Sigmoid colon (tissue), 7 donors: ENCODE results near the gene SCMH1. TPM values are rescaled to one million over a fixed set of nuclear protein-coding genes. Genes with fewer than 3 reads are reported as not detected.
"Not testable (repeated sequence)": the region's sequence is repeated elsewhere in the genome, so short reads cannot be mapped to it uniquely, and the experiment has no call there.

Experiments used
- DNase-seq: peaks from one replicate; pipeline ENCODE4 v3.0.0-alpha.2; 2019
- H3K27ac ChIP-seq, 4 donors: fragments of 200-600 bp; sonication (generic); one replicate each; pipeline ENCODE4 v1.5.1; 2016 to 2019; ENCODE audit warnings: mild to moderate bottlenecking in 1 of 4
- H3K27me3 ChIP-seq, 3 donors: fragments of 200-600 bp; sonication (generic); one replicate each; pipeline ENCODE4 v1.5.1; 2019; ENCODE audit warnings: mild to moderate bottlenecking in 1 of 3
- H3K36me3 ChIP-seq, 4 donors: fragments of 200-600 bp; sonication (generic); one replicate each; pipeline ENCODE4 v1.5.1; 2016 to 2019
- H3K4me1 ChIP-seq, 4 donors: fragments of 200-600 bp; sonication (generic); one replicate each; pipeline ENCODE4 v1.5.1; 2017 to 2019
- H3K4me3 ChIP-seq, 4 donors: fragments of 200-600 bp; sonication (generic); one replicate each; pipeline ENCODE4 v1.5.1; 2017 to 2019; ENCODE audit warnings: mild to moderate bottlenecking in 2 of 4, moderate library complexity in 1 of 4
- H3K9me3 ChIP-seq, 4 donors: fragments of 200-600 bp in 3 of 4; sonication (generic) in 3 of 4; one replicate each; pipeline versions ENCODE4 v1.5.1 to v1.6.1; 2013 to 2019
- CTCF ChIP-seq, 4 experiments: fragments of 450-650 bp in 3 of 4; fragments of 200-600 bp in 1 of 4; IDR thresholded peaks; one replicate each; pipeline ENCODE4 v1.5.1; 2016 to 2019; ENCODE audit warnings: antibody characterized with exemption in 4 of 4, mild to moderate bottlenecking in 3 of 4, moderate library complexity in 2 of 4
- EP300 ChIP-seq, 4 donors: sonication (generic); formaldehyde crosslinking; IDR thresholded peaks; one replicate each; pipeline ENCODE4 v1.6.1; 2017; ENCODE audit warnings: antibody characterized with exemption in 4 of 4
- POLR2A ChIP-seq, 2 donors: fragments of 450-650 bp; IDR thresholded peaks; one replicate each; pipeline ENCODE4 v1.6.1; 2016; ENCODE audit warnings: antibody characterized with exemption in 2 of 2, mild to moderate bottlenecking in 2 of 2, moderate library complexity in 2 of 2
- POLR2AphosphoS5 ChIP-seq, 4 donors: sonication (generic); formaldehyde crosslinking; IDR thresholded peaks; one replicate each; pipeline ENCODE4 v1.6.1; 2017; ENCODE audit warnings: antibody characterized with exemption in 4 of 4
- WGBS, 2 donors: extraction: QIAGEN DNeasy Blood & Tissue Kit; methylation state at CpG; one replicate each; pipeline ENCODE4 v1.1.7; 2013; 5-methylcytosine and 5-hydroxymethylcytosine counted together
- intact Hi-C: fragments of 100-400 bp; cut with DNase I; formaldehyde crosslinking; loops from one replicate; pipeline ENCODE4 v1.15.1; 2023
- polyA plus RNA-seq, 3 donors: library from polyadenylated mRNA; stranded (reverse); fragments of 200-250 nt; gene quantifications; one replicate each; pipeline ENCODE4 v1.2.3, GENCODE V29; 2013
- total RNA-seq, 4 donors: library from RNA; depleted of rRNA; stranded (reverse); fragments of >200 nt; gene quantifications; one replicate each; pipeline ENCODE4 v1.1.0, GENCODE V29; 2016
- donor health status: healthy with polysubstance abuse.
- donor health status: Bipolar disorder and iron deficiency.
- donor health status: healthy.

SCMH1 gene
- total and polyA plus RNA-seq, 7 donors: 10.2 to 95.8 (median 52.4) TPM

GRCh38 chr1:41117241-41117640 lies 124.9 kb downstream of the SCMH1 start:
- H3K27ac ChIP-seq, H3K4me1 ChIP-seq, intact Hi-C loops, H3K9me3 ChIP-seq, H3K27me3 ChIP-seq, DNase-seq, H3K4me3 ChIP-seq: not testable (repeated sequence)
- H3K36me3 ChIP-seq: peaks cover 0 to 42% (median 6%) of the 10 kb centered on the region in 4 donors
- peak in 1 of 4 experiments; percentile 14 for TF ChIP-seq CTCF (IDR thresholded peaks at IDR 0.05)
- 84 to 87% methylated on average over 14 to 15 of the region's 15 CpGs for WGBS, 2 donors

DNA sequence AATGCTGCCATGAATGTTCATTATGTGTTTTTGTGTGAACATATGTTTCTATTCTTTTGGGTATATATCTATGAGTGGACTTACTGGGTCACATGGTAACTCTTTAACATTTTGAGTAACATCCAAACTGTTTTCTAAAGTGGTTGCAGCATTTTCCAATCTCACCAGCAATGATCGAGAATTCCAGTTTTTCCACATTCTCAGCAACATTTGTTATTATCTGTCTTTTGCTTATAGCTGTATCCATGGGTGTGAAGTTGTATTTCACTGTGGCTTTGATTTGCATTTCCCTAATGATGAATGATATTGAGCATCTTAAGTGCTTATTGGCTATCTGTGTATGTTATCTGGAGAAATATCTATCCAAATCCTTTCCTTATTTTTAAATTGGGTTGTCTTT lies 131.4 kb downstream of the SCMH1 start:
- peak overlapping the region; percentile 69 to 92 (median 90) for H3K27ac ChIP-seq
- H3K9me3 ChIP-seq: no peaks in the 10 kb centered on the region
- no peak for TF ChIP-seq POLR2AphosphoS5 (IDR thresholded peaks at IDR 0.05)
- no peak for TF ChIP-seq EP300 (IDR thresholded peaks at IDR 0.05)
- TF ChIP-seq POLR2A (IDR thresholded peaks at IDR 0.05): no peak
- TF ChIP-seq CTCF (IDR thresholded peaks at IDR 0.05): no peak
- no peaks in the 10 kb centered on the region for H3K27me3 ChIP-seq
- no peak for DNase-seq
- no peak overlapping the region for H3K4me3 ChIP-seq
- 86 to 90% methylated on average over 1 of the region's 1 CpG for WGBS, 2 donors
- peaks cover 0 to 31% (median 30%) of the 10 kb centered on the region in 4 donors for H3K4me1 ChIP-seq
- H3K36me3 ChIP-seq: peaks cover 0 to 25% (median 7%) of the 10 kb centered on the region in 4 donors
- intact Hi-C loops: no loop called here

DNA sequence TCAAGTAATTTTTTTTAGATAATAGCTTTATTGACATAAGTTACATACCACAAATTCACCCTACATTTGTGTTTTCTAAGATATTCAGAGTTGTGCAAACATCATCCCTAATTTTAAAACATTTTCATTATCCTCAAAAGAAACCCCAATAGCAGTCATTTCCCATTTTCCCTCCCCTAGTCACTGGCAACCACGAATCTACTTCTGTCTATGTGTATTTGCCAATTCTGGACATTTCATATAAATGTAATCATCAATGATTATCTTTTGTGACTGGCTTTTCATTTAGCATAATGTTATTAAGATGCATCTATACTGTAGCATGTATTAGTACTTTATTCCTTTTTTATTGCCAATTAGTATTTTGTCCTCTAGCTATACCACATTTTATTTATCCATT lies 131.8 kb downstream of the SCMH1 start:
- Histone ChIP-seq H3K27ac (peak overlapping the region; percentile 69 to 92 (median 90)), H3K27me3 (no peaks in the 10 kb centered on the region), H3K4me1 (peaks cover 0 to 31% (median 30%) of the 10 kb centered on the region in 4 donors), H3K36me3 (peaks cover 0 to 21% (median 7%) of the 10 kb centered on the region in 4 donors), H3K9me3 (no peaks in the 10 kb centered on the region), H3K4me3 (no peak overlapping the region)
- 83 to 86% methylated on average over 1 of the region's 1 CpG for WGBS, 2 donors
- intact Hi-C loops: no loop called here
- DNase-seq: no peak
- TF ChIP-seq CTCF (IDR thresholded peaks at IDR 0.05): no peak
- TF ChIP-seq POLR2AphosphoS5 (IDR thresholded peaks at IDR 0.05): no peak
- no peak for TF ChIP-seq EP300 (IDR thresholded peaks at IDR 0.05)
- no peak for TF ChIP-seq POLR2A (IDR thresholded peaks at IDR 0.05)

DNA sequence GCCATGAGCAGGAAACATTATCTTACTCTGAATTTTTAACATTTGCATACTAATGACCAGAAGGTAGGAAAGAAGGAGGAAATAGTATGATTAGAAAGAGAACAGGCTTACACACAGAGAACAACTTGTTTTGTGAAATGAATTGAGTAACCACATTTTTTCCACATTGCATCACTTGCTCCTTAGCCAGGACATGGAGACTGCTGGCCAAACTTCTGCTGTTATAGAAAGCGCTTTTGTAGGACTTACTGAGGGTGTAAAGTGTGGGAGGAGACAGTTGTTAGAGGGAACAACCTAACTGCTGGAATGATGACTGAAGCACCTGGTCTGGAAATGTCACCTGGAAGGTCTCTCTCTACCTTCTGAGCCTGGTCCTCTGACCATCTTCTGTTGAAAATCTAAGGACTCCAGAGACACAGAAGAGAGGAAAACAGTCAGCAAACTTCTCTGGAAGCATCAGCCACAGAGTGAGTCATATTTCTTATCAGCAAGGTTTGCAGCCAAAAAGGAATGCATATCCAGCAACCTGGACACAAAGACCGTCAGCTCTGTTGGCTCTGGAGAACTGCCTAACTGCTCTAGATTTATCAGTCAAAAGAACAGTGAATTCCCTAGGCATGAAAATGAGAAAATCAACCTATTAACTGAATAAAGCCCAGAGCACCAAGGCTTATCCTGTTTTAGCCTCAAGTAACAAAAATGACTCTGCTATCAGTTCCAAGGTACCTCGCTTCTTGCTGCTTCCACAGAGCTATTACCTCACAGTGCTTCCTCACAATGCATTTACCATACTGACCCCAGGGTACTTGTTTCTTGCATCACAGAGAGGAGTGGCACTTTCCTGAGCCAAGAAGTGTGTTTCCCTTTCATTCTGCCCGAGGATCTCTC lies 132.6 kb downstream of the SCMH1 start:
- peak; percentile 85 for DNase-seq
- 29 to 50% methylated on average over 4 of the region's 4 CpGs for WGBS, 2 donors

More for the DNA sequence above, 132.6 kb downstream of the SCMH1 start:
- intact Hi-C loops: loop anchor here (5.0 to 10.0 kb wide), 3 partner anchors 43 to 245 kb away; partner anchors contain the start of gene CITED4
- Histone ChIP-seq H3K4me1 (peaks cover 0 to 31% (median 31%) of the 10 kb centered on the region in 4 donors), H3K4me3 (peak overlapping the region in 1 of 4 donors; percentile 3), H3K27ac (peak overlapping the region; percentile 69 to 92 (median 90)), H3K9me3 (no peaks in the 10 kb centered on the region), H3K27me3 (no peaks in the 10 kb centered on the region), H3K36me3 (peaks cover 0 to 14% (median 7%) of the 10 kb centered on the region in 4 donors)
- TF ChIP-seq POLR2A (IDR thresholded peaks at IDR 0.05): no peak
- peak; percentile 75 to 96 (median 88) for TF ChIP-seq EP300 (IDR thresholded peaks at IDR 0.05)
- no peak for TF ChIP-seq CTCF (IDR thresholded peaks at IDR 0.05)
- TF ChIP-seq POLR2AphosphoS5 (IDR thresholded peaks at IDR 0.05): peak; percentile 84 to 91 (median 85)
